ENCODE results near the gene FBXL4. TPM values are rescaled to one million over a fixed set of nuclear protein-coding genes. Genes with fewer than 3 reads are reported as not detected.

Gene FBXL4
- total and polyA plus RNA-seq, 2 donors (not counting 1 experiment from before 2014, with no cell fraction given), result 16.8 to 18.1 TPM

DNA sequence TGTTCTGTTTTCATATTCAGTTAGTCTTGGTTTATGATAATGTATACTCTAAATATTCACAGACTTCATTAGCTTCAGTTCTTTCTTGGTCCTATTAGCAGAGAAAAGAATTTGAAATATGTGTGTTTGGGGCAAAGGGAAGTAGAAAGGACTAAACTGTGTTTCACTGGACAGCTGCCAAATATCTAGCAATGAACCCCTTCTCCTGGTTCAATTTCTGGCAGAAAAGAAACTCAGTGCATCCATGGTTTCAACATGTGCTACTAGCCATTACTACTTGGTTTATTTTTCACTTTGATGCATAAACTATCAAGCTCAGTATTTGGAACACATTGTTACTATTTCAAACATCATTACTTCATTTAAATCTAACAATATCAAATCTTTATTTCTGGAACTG, 43.6 kb downstream of the FBXL4 start:
- H3K4me1 ChIP-seq (ENCODE audit: control insufficient read depth, extremely low read depth, insufficient read depth, low read length), result no peaks in the 10 kb centered on the region
- H2AFZ ChIP-seq (ENCODE audit: low read length), result no peak overlapping the region
- peak; percentile 4 to 13 for DNase-seq (ENCODE audit: low read depth in 2 of 2)
- H3K27me3 ChIP-seq (ENCODE audit: control insufficient read depth, insufficient read depth, low read length), result no peaks in the 10 kb centered on the region
- no peaks in the 10 kb centered on the region for H3K9me3 ChIP-seq (ENCODE audit: control insufficient read depth, insufficient read depth, low read depth, low read length)
- H3K9ac ChIP-seq (ENCODE audit: insufficient read depth, low read length), result no peak overlapping the region
- TF ChIP-seq, protein P1, sequence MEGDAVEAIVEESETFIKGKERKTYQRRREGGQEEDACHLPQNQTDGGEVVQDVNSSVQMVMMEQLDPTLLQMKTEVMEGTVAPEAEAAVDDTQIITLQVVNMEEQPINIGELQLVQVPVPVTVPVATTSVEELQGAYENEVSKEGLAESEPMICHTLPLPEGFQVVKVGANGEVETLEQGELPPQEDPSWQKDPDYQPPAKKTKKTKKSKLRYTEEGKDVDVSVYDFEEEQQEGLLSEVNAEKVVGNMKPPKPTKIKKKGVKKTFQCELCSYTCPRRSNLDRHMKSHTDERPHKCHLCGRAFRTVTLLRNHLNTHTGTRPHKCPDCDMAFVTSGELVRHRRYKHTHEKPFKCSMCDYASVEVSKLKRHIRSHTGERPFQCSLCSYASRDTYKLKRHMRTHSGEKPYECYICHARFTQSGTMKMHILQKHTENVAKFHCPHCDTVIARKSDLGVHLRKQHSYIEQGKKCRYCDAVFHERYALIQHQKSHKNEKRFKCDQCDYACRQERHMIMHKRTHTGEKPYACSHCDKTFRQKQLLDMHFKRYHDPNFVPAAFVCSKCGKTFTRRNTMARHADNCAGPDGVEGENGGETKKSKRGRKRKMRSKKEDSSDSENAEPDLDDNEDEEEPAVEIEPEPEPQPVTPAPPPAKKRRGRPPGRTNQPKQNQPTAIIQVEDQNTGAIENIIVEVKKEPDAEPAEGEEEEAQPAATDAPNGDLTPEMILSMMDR (conservative IDR thresholded peaks at IDR 0.05 in 1 of 2, IDR thresholded peaks at IDR 0.05 in 1 of 2; ENCODE audit: low read depth in 1 of 2, low read length in 2 of 2), result no peak
- no peak for TF ChIP-seq EZH2 (IDR thresholded peaks at IDR 0.05; ENCODE audit: low read length, missing control alignments)
- no peak overlapping the region for H3K4me3 ChIP-seq (replicated peaks in 1 of 4; ENCODE audit: control extremely low read depth in 1 of 4, insufficient read depth in 1 of 4, low read depth in 3 of 4, low read length in 4 of 4)
- no peaks in the 10 kb centered on the region for H4K20me1 ChIP-seq (ENCODE audit: control insufficient read depth, extremely low read depth, insufficient read depth, low read length)
- no peaks in the 10 kb centered on the region for H3K36me3 ChIP-seq (ENCODE audit: control insufficient read depth, insufficient read depth, low read length)
- no peak overlapping the region for H3K4me2 ChIP-seq (ENCODE audit: extremely low read depth, insufficient read depth, low read length)
- no peaks in the 10 kb centered on the region for H3K79me2 ChIP-seq (ENCODE audit: control insufficient read depth, insufficient read depth, low read length)
- H3K27ac ChIP-seq (ENCODE audit: insufficient read depth, low read length), result no peak overlapping the region

DNA sequence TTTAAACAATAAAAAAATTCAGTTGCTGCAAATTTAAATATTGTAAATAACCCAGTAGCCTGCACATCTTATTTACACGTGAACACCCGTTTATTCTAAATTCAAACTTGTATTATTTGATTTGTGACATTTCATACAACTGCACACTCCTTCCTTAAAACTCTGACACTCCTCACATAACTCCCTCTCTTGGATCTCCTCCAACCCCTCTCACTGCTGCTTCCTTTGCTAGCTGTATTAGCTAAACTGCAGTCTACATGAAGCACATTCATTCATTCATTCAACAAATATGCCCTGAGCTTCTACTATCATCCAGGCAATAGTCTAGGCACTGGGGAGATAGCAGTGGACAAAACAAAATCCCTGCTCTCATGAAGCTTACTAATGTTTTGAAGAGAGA, 47.0 kb downstream of the FBXL4 start:
- Histone ChIP-seq H3K79me2 (ENCODE audit: control insufficient read depth, insufficient read depth, low read length) (no peaks in the 10 kb centered on the region), H3K27me3 (ENCODE audit: control insufficient read depth, insufficient read depth, low read length) (no peaks in the 10 kb centered on the region), H3K4me2 (ENCODE audit: extremely low read depth, insufficient read depth, low read length) (no peak overlapping the region), H3K4me3 (replicated peaks in 1 of 4; ENCODE audit: control extremely low read depth in 1 of 4, insufficient read depth in 1 of 4, low read depth in 3 of 4, low read length in 4 of 4) (no peak overlapping the region), H3K9me3 (ENCODE audit: control insufficient read depth, insufficient read depth, low read depth, low read length) (no peaks in the 10 kb centered on the region), H4K20me1 (ENCODE audit: control insufficient read depth, extremely low read depth, insufficient read depth, low read length) (no peaks in the 10 kb centered on the region), H3K9ac (ENCODE audit: insufficient read depth, low read length) (no peak overlapping the region), H3K27ac (ENCODE audit: insufficient read depth, low read length) (no peak overlapping the region), H3K4me1 (ENCODE audit: control insufficient read depth, extremely low read depth, insufficient read depth, low read length) (no peaks in the 10 kb centered on the region), H2AFZ (ENCODE audit: low read length) (no peak overlapping the region), H3K36me3 (ENCODE audit: control insufficient read depth, insufficient read depth, low read length) (no peaks in the 10 kb centered on the region)
- TF ChIP-seq, protein P1 (conservative IDR thresholded peaks at IDR 0.05 in 1 of 2, IDR thresholded peaks at IDR 0.05 in 1 of 2; ENCODE audit: low read depth in 1 of 2, low read length in 2 of 2), result no peak
- no peak for TF ChIP-seq EZH2 (IDR thresholded peaks at IDR 0.05; ENCODE audit: low read length, missing control alignments)
- DNase-seq (ENCODE audit: low read depth in 2 of 2), result peak in 1 of 2 donors; percentile 4

DNA sequence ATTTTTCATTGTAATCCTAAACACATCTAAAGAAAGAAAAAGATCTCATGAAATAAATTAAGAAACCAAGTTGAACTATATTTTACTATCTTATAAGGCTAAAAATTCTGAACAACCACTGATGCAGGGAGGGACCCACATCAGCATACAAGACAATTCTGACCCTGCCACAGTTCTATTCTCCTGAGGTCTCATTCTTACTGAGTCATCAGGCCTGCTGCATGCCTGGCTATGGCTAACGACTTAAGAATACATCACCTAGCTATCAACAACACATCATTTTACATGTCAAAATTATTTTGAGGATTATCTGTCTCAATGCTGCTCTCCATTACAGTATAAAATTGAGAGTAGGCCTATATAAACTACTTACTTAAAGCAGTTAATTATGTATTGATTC, 52.9 kb downstream of the FBXL4 start:
- no peaks in the 10 kb centered on the region for H3K36me3 ChIP-seq (ENCODE audit: control insufficient read depth, insufficient read depth, low read length)
- no peaks in the 10 kb centered on the region for H3K79me2 ChIP-seq (ENCODE audit: control insufficient read depth, insufficient read depth, low read length)
- no peaks in the 10 kb centered on the region for H3K4me1 ChIP-seq (ENCODE audit: control insufficient read depth, extremely low read depth, insufficient read depth, low read length)
- peak in 1 of 2 donors; percentile 50 for DNase-seq (ENCODE audit: low read depth in 2 of 2)
- H3K9me3 ChIP-seq (ENCODE audit: control insufficient read depth, insufficient read depth, low read depth, low read length), result no peaks in the 10 kb centered on the region
- H3K9ac ChIP-seq (ENCODE audit: insufficient read depth, low read length), result no peak overlapping the region
- H2AFZ ChIP-seq (ENCODE audit: low read length), result no peak overlapping the region
- no peaks in the 10 kb centered on the region for H3K27me3 ChIP-seq (ENCODE audit: control insufficient read depth, insufficient read depth, low read length)
- H3K4me3 ChIP-seq (replicated peaks in 1 of 4; ENCODE audit: control extremely low read depth in 1 of 4, insufficient read depth in 1 of 4, low read depth in 3 of 4, low read length in 4 of 4), result no peak overlapping the region
- H3K4me2 ChIP-seq (ENCODE audit: extremely low read depth, insufficient read depth, low read length), result no peak overlapping the region
- TF ChIP-seq EZH2 (IDR thresholded peaks at IDR 0.05; ENCODE audit: low read length, missing control alignments), result no peak
- TF ChIP-seq, protein P1 (conservative IDR thresholded peaks at IDR 0.05 in 1 of 2, IDR thresholded peaks at IDR 0.05 in 1 of 2; ENCODE audit: low read depth in 1 of 2, low read length in 2 of 2), result no peak
- no peak overlapping the region for H3K27ac ChIP-seq (ENCODE audit: insufficient read depth, low read length)
- H4K20me1 ChIP-seq (ENCODE audit: control insufficient read depth, extremely low read depth, insufficient read depth, low read length), result no peaks in the 10 kb centered on the region
